Measurements from ENCODE around the gene CBFA2T3.

GRCh38 chr16:88940862-88941817 lies 35.9 kb downstream of the CBFA2T3 start:
- TF ChIP-seq POLR2A (IDR thresholded peaks at IDR 0.05; ENCODE audit: low read length), result no peak
- no peak for TF ChIP-seq GATA1 (IDR thresholded peaks at IDR 0.05; ENCODE audit: low read depth, low read length)

Data from erythroblast (primary cell).